ENCODE results near the gene CRIP2.

- TF ChIP-seq CTCF (IDR thresholded peaks at IDR 0.05 in 4 of 5, conservative IDR thresholded peaks at IDR 0.05 in 1 of 5) (no peak), POLR2A (IDR thresholded peaks at IDR 0.05) (no peak)
These were observed 7.4 kb downstream of the CRIP2 start for GRCh38 chr14:105481886-105482457.

Measured in gastrocnemius medialis (tissue), 4 donors.